Embryonic facial prominence (tissue), 1 donor: ENCODE data around the gene CD200R1L.
"Not testable (repeated sequence)": the region's sequence is repeated elsewhere in the genome, so short reads cannot be mapped to it uniquely, and the experiment has no call there.

Experiments
- DNase-seq: peaks from one replicate; pipeline ENCODE4 v3.0.0-alpha.2; 2016; ENCODE audit errors: extremely low spot score

CD200R1L gene

DNA sequence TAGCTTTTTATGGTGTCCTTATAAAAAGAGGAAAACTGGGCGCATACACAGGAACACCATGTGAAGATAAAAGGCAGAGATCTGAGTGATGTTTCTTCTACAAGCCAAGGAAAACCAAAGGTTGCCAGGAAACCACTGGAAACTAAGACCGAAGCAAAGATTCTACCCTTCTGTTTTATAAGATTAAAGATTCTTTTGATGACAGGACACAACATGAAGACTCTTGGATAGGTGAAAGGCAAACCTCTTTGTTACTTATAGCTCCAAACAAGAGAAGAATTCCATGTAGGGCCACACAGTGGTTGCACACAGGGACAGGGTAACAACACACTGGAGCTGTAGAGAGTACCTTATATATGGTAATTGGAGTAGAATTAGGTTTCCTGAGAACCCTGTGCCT, at the start of gene CD200R1L:
TSS of gene CD200R1L (minus strand) at position 101 of the 400 bp plus-strand sequence. CDS start 17,497 bp downstream, outside the sequence.
- DNase-seq = no peak

- DNase-seq = no peak
Measured at GRCh38 chr3:112894258-112894657, 47.6 kb upstream of the CD200R1L start.

DNA sequence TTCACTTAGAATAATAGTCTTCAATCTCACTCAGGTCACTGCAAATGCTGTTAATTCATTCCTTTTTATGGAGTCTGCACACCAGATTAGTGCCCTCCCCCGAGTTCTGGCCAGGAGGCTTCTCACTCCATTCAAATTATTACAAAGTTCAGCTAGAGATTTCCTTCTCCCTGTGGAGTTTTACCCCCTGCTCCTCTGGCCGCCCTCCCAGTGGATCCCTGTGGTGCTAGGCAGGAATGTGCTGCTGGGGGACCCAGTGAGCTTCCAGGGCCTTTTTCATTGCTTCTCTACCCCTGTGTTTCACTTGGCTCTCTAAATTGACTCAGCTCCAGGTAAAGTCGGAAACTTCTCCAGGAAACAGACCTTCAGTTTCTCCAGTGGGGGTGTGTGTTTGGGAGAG, 42.7 kb upstream of the CD200R1L start:
- DNase-seq = no peak

- DNase-seq = no peak
Measured at GRCh38 chr3:112888381-112889085, 41.9 kb upstream of the CD200R1L start.

- DNase-seq = no peak
Measured at GRCh38 chr3:112884678-112885290, 38.1 kb upstream of the CD200R1L start.

DNA sequence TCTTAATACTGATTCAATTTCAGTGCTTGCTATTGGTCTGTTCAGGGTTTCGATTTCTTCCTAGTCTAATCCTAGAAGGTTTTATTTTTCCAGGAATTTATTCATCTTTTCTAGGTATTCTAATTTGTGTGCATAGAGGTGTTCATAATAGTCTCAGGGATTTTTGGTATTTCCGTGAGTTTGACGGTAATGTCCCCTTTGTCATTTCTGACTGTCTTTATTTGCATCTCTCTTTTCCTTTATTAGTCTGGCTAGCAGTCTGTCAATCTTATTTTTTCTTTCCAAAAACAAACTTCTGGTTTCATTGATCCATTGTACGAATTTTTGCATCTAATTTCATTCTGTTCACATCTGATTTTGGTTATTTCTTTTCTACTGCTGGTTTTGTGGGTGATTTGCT, 35.2 kb upstream of the CD200R1L start:
- DNase-seq = no peak

DNA sequence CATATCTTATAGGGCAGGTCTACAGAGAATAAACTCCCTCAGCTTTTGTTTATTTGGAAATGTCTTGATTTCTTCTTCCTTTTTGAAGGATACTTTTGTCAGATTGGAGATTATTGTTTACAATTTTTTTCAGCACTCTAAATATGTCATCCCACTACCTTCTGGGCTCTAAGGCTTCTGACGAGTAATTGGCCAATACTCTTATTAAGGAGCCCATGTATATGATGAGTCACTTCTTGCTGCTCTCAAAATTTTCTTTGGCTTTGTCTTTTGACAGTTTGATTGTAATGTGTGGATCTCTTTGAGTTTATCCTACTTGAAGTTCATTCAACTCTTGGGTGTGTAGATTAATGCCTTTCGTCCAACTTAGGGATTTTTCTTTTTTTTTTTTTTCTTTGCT, 28.9 kb upstream of the CD200R1L start:
- DNase-seq = no peak

DNA sequence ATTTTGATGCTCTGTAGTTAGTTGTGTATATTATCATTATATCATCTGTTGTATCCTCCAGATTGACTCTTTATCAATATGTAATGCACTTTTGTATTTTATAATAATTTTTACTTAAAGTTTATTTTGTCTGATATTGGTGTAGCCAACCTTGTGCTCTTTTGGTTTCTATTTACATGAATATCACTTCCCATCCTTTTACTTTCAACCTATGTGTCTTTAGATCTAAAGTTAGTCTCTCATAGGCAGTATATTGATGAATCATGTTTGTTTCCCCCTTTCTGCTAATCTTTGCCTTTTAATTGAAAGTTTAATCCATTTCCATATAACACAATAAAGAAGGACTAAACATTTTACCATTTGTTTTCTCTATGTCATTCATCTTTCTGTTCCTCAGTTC, 28.1 kb upstream of the CD200R1L start:
- no peak for DNase-seq

GRCh38 chr3:112873632-112874031, 27.0 kb upstream of the CD200R1L start:
- no peak for DNase-seq

GRCh38 chr3:112871735-112872134, 25.1 kb upstream of the CD200R1L start:
- DNase-seq = no peak

- no peak for DNase-seq
Measured at GRCh38 chr3:112865757-112866156, 19.1 kb upstream of the CD200R1L start.

GRCh38 chr3:112860898-112861297, 14.2 kb upstream of the CD200R1L start:
- no peak for DNase-seq

DNA sequence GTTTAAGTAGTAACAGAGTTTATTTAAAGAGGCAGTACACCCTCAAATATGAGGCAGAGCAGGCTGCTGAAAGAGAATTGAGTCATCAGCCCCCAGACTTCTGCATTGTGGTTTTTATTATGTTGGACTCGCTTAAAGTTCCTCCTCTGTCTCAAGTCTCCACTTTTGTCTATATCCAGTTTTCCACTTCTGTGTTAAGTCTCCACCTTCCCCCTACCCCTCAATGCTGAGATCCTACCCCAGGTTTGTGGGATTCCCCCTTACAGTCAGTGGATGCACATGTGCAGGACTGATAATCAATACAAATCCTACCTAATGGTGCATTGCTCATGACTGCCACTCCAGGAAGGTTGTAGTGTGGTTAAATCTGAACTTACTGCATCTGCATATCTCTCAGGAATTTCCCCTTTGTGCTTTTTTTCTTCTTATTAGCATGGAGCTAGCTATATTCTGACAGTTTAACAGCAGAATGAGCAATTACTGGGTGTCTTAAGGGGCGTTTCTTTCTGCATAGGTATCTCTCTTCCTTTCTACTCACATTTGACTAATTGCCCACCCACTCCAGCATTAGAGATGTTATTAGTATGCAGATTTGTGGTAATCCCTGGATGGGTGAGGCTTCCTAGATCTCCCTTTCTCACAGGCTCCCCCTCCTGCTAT, 11.9 kb upstream of the CD200R1L start:
- DNase-seq = no peak

DNA sequence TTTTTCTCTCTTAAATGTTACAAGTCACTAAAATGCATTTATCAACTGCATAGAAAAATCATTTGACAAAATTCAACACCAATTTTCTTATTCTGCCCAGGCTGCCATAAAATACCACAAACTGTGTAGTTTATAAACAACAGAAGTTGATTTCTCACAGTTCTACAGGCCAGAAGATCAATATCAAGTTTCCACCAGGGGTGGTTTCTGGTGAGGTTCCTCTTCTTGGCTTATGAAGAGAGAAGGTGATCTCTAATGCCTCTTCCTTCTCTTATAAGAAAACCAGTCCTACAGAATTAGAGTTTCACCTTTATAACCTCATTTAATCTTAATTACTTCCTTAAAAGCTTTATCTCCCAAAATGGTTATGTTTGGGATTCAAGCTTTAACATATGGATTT, 10.9 kb upstream of the CD200R1L start:
- DNase-seq = no peak

- DNase-seq = no peak
Measured at GRCh38 chr3:112856537-112856936, 9.9 kb upstream of the CD200R1L start.

- no peak for DNase-seq
Measured at GRCh38 chr3:112855883-112856282, 9.2 kb upstream of the CD200R1L start.

- not testable (repeated sequence) for DNase-seq
Measured at GRCh38 chr3:112855074-112855473, 8.4 kb upstream of the CD200R1L start.

- no peak for DNase-seq
Measured at GRCh38 chr3:112848196-112848595, 1.5 kb upstream of the CD200R1L start.

GRCh38 chr3:112847692-112848091, 1.0 kb upstream of the CD200R1L start:
- no peak for DNase-seq

- no peak for DNase-seq
Measured at GRCh38 chr3:112845772-112846171, 892 bp downstream of the CD200R1L start.

GRCh38 chr3:112829046-112829445, 17.6 kb downstream of the CD200R1L start:
- DNase-seq = no peak

GRCh38 chr3:112822064-112823055, 24.3 kb downstream of the CD200R1L start:
- no peak for DNase-seq
